Measurements from ENCODE around the gene RPL28. TPM values are rescaled to one million over a fixed set of nuclear protein-coding genes. Genes with fewer than 3 reads are reported as not detected.
A peak's percentile ranks its signal among the peaks of the same experiment; 100 is the strongest.

RPL28 gene
- total RNA-seq, 1 experiment from 2014 or later = 2,816 TPM

- Mint-ChIP-seq H3K9me3 (ENCODE audit: unreplicated experiment) (no peaks in the 10 kb centered on the region), H3K27me3 (ENCODE audit: insufficient read depth, unreplicated experiment) (peaks cover 13% of the 10 kb centered on the region), H3K4me3 (ENCODE audit: unreplicated experiment) (peak within 1 kb of the TSS; percentile 70), H3K4me1 (ENCODE audit: insufficient read depth, unreplicated experiment) (peaks cover 19% of the 10 kb centered on the region), H3K27ac (ENCODE audit: low read depth, unreplicated experiment) (no peak within 1 kb of the TSS), H3K36me3 (ENCODE audit: insufficient read depth, unreplicated experiment) (no peaks in the 10 kb centered on the region)
- TF ChIP-seq, protein P1, sequence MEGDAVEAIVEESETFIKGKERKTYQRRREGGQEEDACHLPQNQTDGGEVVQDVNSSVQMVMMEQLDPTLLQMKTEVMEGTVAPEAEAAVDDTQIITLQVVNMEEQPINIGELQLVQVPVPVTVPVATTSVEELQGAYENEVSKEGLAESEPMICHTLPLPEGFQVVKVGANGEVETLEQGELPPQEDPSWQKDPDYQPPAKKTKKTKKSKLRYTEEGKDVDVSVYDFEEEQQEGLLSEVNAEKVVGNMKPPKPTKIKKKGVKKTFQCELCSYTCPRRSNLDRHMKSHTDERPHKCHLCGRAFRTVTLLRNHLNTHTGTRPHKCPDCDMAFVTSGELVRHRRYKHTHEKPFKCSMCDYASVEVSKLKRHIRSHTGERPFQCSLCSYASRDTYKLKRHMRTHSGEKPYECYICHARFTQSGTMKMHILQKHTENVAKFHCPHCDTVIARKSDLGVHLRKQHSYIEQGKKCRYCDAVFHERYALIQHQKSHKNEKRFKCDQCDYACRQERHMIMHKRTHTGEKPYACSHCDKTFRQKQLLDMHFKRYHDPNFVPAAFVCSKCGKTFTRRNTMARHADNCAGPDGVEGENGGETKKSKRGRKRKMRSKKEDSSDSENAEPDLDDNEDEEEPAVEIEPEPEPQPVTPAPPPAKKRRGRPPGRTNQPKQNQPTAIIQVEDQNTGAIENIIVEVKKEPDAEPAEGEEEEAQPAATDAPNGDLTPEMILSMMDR (IDR thresholded peaks at IDR 0.05; ENCODE audit: unreplicated experiment) = no peak
- intact Hi-C loops (cut with micrococcal nuclease) = no loop called here
- no TSS peak for BruUV-seq (replicated peaks)
- ChIA-PET CTCF (interaction anchor here (0.8 kb wide), 1 partner anchor 53 kb away, joined by 3 read pairs; no protein-coding TSS in a partner anchor), POLR2A (interaction anchor here (0.9 to 3.4 kb wide), 3 partner anchors 9 to 16 kb away, joined by 4 to 14 read pairs (median 4); partner anchors contain the start of gene KMT5C)
- DNase-seq (ENCODE audit: unreplicated experiment) = no peak
Measured at GRCh38 chr19:55354698-55355212, 31.0 kb upstream of the RPL28 start, which contains the start of gene COX6B2. TSS of gene COX6B2 (minus strand) at chr19:55354719. CDS start at chr19:55354521, 198 bp downstream.

GRCh38 chr19:55355213-55355821 is 30.4 kb upstream of the RPL28 start:
- DNase-seq (ENCODE audit: unreplicated experiment) = peak; percentile 66
- Mint-ChIP-seq H3K36me3 (ENCODE audit: insufficient read depth, unreplicated experiment) (no peaks in the 10 kb centered on the region), H3K4me1 (ENCODE audit: insufficient read depth, unreplicated experiment) (peaks cover 19% of the 10 kb centered on the region), H3K9me3 (ENCODE audit: unreplicated experiment) (no peaks in the 10 kb centered on the region), H3K27me3 (ENCODE audit: insufficient read depth, unreplicated experiment) (peaks cover 13% of the 10 kb centered on the region), H3K27ac (ENCODE audit: low read depth, unreplicated experiment) (no peak overlapping the region), H3K4me3 (ENCODE audit: unreplicated experiment) (no peak overlapping the region)
- POLR2A ChIA-PET = interaction anchor here (0.5 to 3.4 kb wide), 6 partner anchors 10 to 176 kb away, joined by 3 to 14 read pairs (median 4); partner anchors contain the start of genes ISOC2, KMT5C and TMEM190
- CTCF ChIA-PET = interaction anchor here (0.8 to 1.1 kb wide), 2 partner anchors 29 to 54 kb away, joined by 3 read pairs; partner anchors contain the start of gene TMEM238
- BruUV-seq (replicated peaks) = no TSS peak
- TF ChIP-seq, protein P1 (IDR thresholded peaks at IDR 0.05; ENCODE audit: unreplicated experiment) = no peak
- intact Hi-C loops (cut with micrococcal nuclease) = no loop called here

- Mint-ChIP-seq H3K9me3 (ENCODE audit: unreplicated experiment) (no peaks in the 10 kb centered on the region), H3K27ac (ENCODE audit: low read depth, unreplicated experiment) (no peak overlapping the region), H3K27me3 (ENCODE audit: insufficient read depth, unreplicated experiment) (peaks cover 13% of the 10 kb centered on the region), H3K4me1 (ENCODE audit: insufficient read depth, unreplicated experiment) (no peaks in the 10 kb centered on the region), H3K36me3 (ENCODE audit: insufficient read depth, unreplicated experiment) (no peaks in the 10 kb centered on the region), H3K4me3 (ENCODE audit: unreplicated experiment) (no peak overlapping the region)
- intact Hi-C loops (cut with micrococcal nuclease) = no loop called here
- TF ChIP-seq, protein P1 (IDR thresholded peaks at IDR 0.05; ENCODE audit: unreplicated experiment) = no peak
- ChIA-PET CTCF (no interaction called here), POLR2A (interaction anchor here (1.0 to 1.6 kb wide), 2 partner anchors 14 to 99 kb away, joined by 3 read pairs; partner anchors contain the start of gene PPP6R1)
- BruUV-seq (replicated peaks) = no TSS peak
- DNase-seq (ENCODE audit: unreplicated experiment) = no peak
Measured at GRCh38 chr19:55358493-55358892, 27.2 kb upstream of the RPL28 start.
